GM19043 (cell line): ENCODE measurements around the gene GDI2.

ENCODE experiments used
- ATAC-seq: cut with Tn5 transposase; IDR thresholded peaks from one replicate; pipeline ENCODE4 v1.9.1; 2021; ENCODE audit warnings: low read depth; ENCODE audit not compliant: unreplicated experiment

The GDI2 gene

DNA sequence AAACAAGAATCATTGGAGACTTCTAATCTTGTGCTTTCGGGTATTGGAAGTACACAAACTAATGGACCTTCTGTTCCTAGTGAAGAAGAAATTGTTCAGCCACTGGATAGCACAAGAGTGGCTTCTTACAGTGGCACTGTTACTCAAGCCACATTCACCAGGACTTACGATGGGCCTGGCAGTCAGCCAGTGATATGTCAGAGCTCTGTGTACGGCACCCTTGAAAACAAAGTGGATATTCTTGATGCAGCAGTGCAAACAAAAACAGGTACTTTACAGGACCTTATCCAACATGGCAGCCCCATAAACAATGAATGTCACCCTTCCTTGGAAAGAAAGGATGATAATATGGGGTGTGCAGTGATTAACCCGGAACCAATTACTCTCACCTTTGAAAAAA lies 67.0 kb downstream of the GDI2 start:
- ATAC-seq = no peak

GRCh38 chr10:5744849-5745248 lies 68.4 kb downstream of the GDI2 start:
- ATAC-seq = no peak

DNA sequence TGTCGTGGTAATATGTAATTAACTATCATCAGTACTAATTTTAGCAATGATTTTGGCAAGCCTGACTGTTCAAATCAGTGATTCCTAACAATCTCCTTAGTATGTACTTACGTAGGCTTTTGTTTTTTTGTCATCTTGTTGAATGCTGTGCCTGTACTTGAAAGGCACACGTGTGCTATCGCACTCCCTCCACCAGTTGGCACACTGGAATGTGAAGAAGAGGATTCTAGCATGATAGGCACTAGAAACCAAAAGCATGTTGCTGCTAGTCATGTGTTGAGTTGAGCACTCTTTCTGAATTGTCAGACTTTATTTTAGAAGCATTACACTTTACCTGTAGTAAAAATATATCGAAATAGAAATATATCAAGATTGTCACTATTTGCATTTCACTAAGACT lies 69.5 kb downstream of the GDI2 start:
- no peak for ATAC-seq

- ATAC-seq = no peak
These were observed 71.1 kb downstream of the GDI2 start for GRCh38 chr10:5742116-5742515.

GRCh38 chr10:5741276-5741675 lies 72.0 kb downstream of the GDI2 start:
- no peak for ATAC-seq

DNA sequence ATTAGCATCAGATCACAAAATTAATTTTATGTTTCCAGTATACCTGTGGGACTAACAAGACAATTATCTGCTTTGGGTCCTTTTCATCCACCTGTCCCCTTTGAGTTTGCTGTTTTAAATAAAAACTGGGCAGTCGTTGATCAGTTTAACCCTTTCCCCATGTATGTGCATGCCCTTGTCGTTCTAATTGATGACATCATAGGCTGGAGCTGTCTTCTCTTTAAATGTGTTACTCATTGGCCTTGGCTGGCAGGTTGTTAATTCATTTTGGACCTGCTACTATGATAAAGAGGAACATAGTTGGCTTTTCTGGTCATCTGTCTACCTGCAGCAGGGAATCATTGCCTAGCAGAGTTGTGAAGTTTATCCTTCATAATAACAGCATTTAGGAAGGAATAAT lies 74.8 kb downstream of the GDI2 start:
- ATAC-seq = no peak

- ATAC-seq = no peak
These were observed 75.9 kb downstream of the GDI2 start for GRCh38 chr10:5737352-5737751.

DNA sequence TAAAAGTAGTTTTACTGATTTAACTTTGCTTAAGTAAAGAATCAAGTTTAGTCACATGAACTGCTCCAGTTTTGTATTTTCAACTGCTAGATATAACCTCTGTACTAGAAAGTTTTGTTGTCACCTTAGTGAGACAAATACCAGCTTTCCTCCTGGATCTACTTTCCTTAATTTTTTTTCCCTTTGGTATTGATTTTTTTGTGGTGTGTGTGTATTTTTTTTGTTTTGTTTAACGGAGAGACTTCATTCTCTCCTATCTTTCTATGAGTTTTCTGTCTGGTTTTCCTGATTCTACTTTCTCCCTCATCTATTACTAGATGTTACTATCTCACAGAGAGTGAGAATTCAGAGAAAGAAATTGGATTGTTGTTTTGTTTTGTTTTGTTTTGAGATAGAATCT lies 76.6 kb downstream of the GDI2 start:
- no peak for ATAC-seq

DNA sequence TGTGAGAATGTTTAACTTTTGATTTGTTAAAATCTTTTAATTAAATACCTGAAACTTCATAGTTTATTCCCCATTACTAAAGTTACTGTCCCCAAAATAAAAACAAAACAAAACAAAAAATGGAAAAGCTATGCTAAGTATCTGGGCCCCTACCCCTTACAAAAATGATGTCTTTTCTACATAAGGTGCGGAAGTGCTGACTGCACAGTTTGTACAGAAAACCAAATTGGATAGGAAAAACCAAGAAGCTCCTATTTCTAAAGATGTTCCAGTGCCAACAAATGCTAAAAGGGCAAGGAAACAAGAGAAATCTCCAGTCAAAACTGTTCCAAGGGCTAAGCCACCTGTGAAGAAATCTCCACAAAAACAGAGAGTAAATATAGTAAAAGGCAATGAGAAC lies 78.1 kb downstream of the GDI2 start:
- ATAC-seq = no peak

GRCh38 chr10:5732141-5732540 lies 81.1 kb downstream of the GDI2 start:
- ATAC-seq = no peak

- no peak for ATAC-seq
These were observed 81.7 kb downstream of the GDI2 start for GRCh38 chr10:5731559-5731958.

GRCh38 chr10:5730766-5731165 lies 82.5 kb downstream of the GDI2 start:
- ATAC-seq = no peak

DNA sequence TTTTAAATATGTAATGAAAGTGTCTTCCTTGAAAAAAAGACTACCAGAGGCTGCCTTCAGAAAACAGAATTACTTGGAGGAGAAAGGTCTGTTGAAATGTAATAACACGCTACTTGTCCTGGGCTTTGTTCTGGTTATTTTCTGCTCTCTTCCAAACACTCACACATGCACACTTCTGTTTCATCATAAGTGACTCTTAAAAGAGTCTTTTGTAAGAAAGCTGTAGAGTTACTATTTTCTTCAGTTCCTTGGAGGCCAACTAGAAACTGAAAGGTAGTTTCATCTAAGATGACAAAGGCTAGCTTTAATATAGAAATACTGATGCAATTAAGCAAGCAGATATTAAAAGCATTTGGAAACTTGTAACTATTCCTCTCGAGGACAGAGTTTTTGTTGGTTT lies 89.5 kb downstream of the GDI2 start:
- no peak for ATAC-seq

GRCh38 chr10:5720182-5720581 lies 93.1 kb downstream of the GDI2 start:
- no peak for ATAC-seq

DNA sequence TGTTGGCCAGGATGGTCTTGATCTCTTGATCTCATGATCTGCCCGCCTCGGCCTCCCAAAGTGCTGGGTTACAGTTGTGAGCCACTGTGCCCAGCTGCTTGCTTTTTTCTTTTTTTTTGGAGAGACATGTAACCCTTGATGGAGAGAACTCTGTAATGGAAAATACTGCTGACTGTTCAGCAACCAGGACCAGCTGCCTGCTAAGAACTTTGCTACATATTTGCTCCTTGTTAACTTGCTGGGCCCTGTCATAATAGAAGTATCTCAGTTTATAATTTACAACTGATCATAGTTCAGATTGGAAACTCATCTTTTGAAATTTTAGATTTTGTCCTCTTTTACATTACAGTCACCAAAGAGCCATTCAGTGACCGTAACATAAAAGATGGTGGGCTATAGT lies 93.7 kb downstream of the GDI2 start:
- no peak for ATAC-seq
